ENCODE data around the gene GARIN5B.

- TF ChIP-seq POLR2AphosphoS5 (IDR thresholded peaks at IDR 0.05; ENCODE audit: borderline replicate concordance, low read depth, low read length) (no peak), EZH2 (IDR thresholded peaks at IDR 0.05) (no peak)
Measured at GRCh38 chr19:55382013-55382412, 19.0 kb upstream of the GARIN5B start.

Measured in SK-N-MC (cell line).